Transverse colon (tissue), 4 donors: ENCODE measurements around the gene ZBTB46. TPM values are rescaled to one million over a fixed set of nuclear protein-coding genes. Genes with fewer than 3 reads are reported as not detected.
"Not testable (repeated sequence)": the region's sequence is repeated elsewhere in the genome, so short reads cannot be mapped to it uniquely, and the experiment has no call there.

Source experiments
- DNase-seq: peaks from one replicate; pipeline ENCODE4 v3.0.0-alpha.2; 2019
- H3K27ac ChIP-seq, 4 donors: fragments of 200-600 bp; sonication (generic); 2 replicates each; pipeline ENCODE4 v1.5.1; 2016 to 2018; ENCODE audit warnings: inconsistent platforms in 4 of 4
- H3K27me3 ChIP-seq: fragments of 200-600 bp; sonication (generic); 2 replicates; pipeline ENCODE4 v1.5.1; 2017; ENCODE audit warnings: inconsistent platforms
- H3K36me3 ChIP-seq, 4 donors: fragments of 200-600 bp; sonication (generic); 2 replicates each; pipeline ENCODE4 v1.5.1; 2017 to 2019; ENCODE audit warnings: inconsistent platforms in 4 of 4
- H3K4me1 ChIP-seq, 4 donors: fragments of 200-600 bp; sonication (generic); 2 replicates each; pipeline ENCODE4 v1.5.1; 2017 to 2020; ENCODE audit warnings: inconsistent platforms in 4 of 4
- H3K4me3 ChIP-seq, 4 donors: fragments of 200-600 bp; sonication (generic); 1 replicate in 1 of 4; 2 replicates in 3 of 4; pipeline versions ENCODE4 v1.5.1 to v1.6.1; 2017 to 2019; ENCODE audit warnings: inconsistent platforms in 4 of 4
- H3K9me3 ChIP-seq, 2 donors: fragments of 200-600 bp; sonication (generic); 2 replicates each; pipeline ENCODE4 v1.5.1; 2017 to 2019; ENCODE audit warnings: inconsistent platforms in 2 of 2
- CTCF ChIP-seq, 5 experiments: fragments of 200-600 bp in 3 of 5; fragments of 450-650 bp in 2 of 5; sonication (generic) in 3 of 5; IDR thresholded peaks; 1 replicate in 2 of 5; 2 replicates in 3 of 5; pipeline ENCODE4 v1.5.1; 2016 to 2017; ENCODE audit warnings: antibody characterized with exemption in 5 of 5, inconsistent platforms in 3 of 5, mild to moderate bottlenecking in 2 of 5, moderate library complexity in 1 of 5
- EP300 ChIP-seq: sonication (generic); formaldehyde crosslinking; IDR thresholded peaks from one replicate; pipeline ENCODE4 v1.6.1; 2017; ENCODE audit warnings: antibody characterized with exemption, low read depth
- POLR2A ChIP-seq: fragments of 450-650 bp; IDR thresholded peaks from one replicate; pipeline ENCODE4 v1.6.1; 2016; ENCODE audit warnings: antibody characterized with exemption, mild to moderate bottlenecking, moderate library complexity
- POLR2AphosphoS5 ChIP-seq, 3 donors: sonication (generic); formaldehyde crosslinking; IDR thresholded peaks; one replicate each; pipeline ENCODE4 v1.6.1; 2016; ENCODE audit warnings: antibody characterized with exemption in 3 of 3
- WGBS, 2 donors: methylation state at CpG; one replicate each; pipeline ENCODE4 v1.1.5; 2018; ENCODE audit warnings: low coverage in 1 of 2; 5-methylcytosine and 5-hydroxymethylcytosine counted together
- in situ Hi-C, 4 donors: fragments of 200-750 bp; cut with MboI; loops; one replicate each; pipeline versions ENCODE4 v1.15.0 to v1.15.1; 2017; ENCODE audit warnings: low sequenced_read_pairs in 3 of 4, low pct_ligation_motif_present in 1 of 4, low pct_unique_long_range_greater_than_20kb in 1 of 4
- intact Hi-C: fragments of 100-400 bp; cut with DNase I; formaldehyde crosslinking; loops from one replicate; pipeline ENCODE4 v1.15.1; 2023; ENCODE audit warnings: low total_unique reads
- total RNA-seq, 4 donors: library from RNA; depleted of rRNA; stranded (reverse); fragments of >200 nt; gene quantifications; one replicate each; pipeline ENCODE4 v1.1.0, GENCODE V29; 2016

Gene ZBTB46
- total RNA-seq, 4 donors from 2014 or later, result 2.3 to 6.0 (median 5.3) TPM

- TF ChIP-seq POLR2AphosphoS5 (IDR thresholded peaks at IDR 0.05) (no peak), CTCF (IDR thresholded peaks at IDR 0.05) (no peak), POLR2A (no peak), EP300 (no peak)
- no peaks in the 10 kb centered on the region for H3K36me3 ChIP-seq
- no peak for DNase-seq
- in situ Hi-C loops, result no loop called here
- intact Hi-C loops, result loop anchor here (1.0 kb wide), 1 partner anchor 39 kb away; no protein-coding TSS in a partner anchor
- H3K27ac ChIP-seq, result no peak overlapping the region
- no peaks in the 10 kb centered on the region for H3K9me3 ChIP-seq
- WGBS, 2 donors, result 88 to 93% methylated on average over 3 to 38 of the region's 38 CpGs
- H3K27me3 ChIP-seq, result no peaks in the 10 kb centered on the region
- no peak overlapping the region for H3K4me3 ChIP-seq
- no peaks in the 10 kb centered on the region for H3K4me1 ChIP-seq
These were observed 22.8 kb downstream of the ZBTB46 start for GRCh38 chr20:63808145-63808724.

GRCh38 chr20:63807654-63808053, 23.4 kb downstream of the ZBTB46 start:
- Histone ChIP-seq H3K27ac (no peak overlapping the region), H3K4me1 (no peaks in the 10 kb centered on the region), H3K4me3 (no peak overlapping the region), H3K9me3 (no peaks in the 10 kb centered on the region), H3K27me3 (no peaks in the 10 kb centered on the region), H3K36me3 (no peaks in the 10 kb centered on the region)
- intact Hi-C loops, result loop anchor here (1.0 kb wide), 1 partner anchor 40 kb away; no protein-coding TSS in a partner anchor
- 95 to 100% methylated on average over 1 to 23 of the region's 23 CpGs for WGBS, 2 donors
- no peak for TF ChIP-seq CTCF (IDR thresholded peaks at IDR 0.05)
- no peak for TF ChIP-seq POLR2A
- no peak for TF ChIP-seq EP300
- no peak for TF ChIP-seq POLR2AphosphoS5 (IDR thresholded peaks at IDR 0.05)
- no peak for DNase-seq
- in situ Hi-C loops, result no loop called here

GRCh38 chr20:63804308-63804636, 26.8 kb downstream of the ZBTB46 start:
- Histone ChIP-seq H3K9me3 (no peaks in the 10 kb centered on the region), H3K27me3 (no peaks in the 10 kb centered on the region), H3K27ac (no peak overlapping the region), H3K4me3 (no peak overlapping the region), H3K4me1 (no peaks in the 10 kb centered on the region), H3K36me3 (no peaks in the 10 kb centered on the region)
- DNase-seq, result no peak
- intact Hi-C loops (no loop called here), in situ Hi-C loops (no loop called here)
- WGBS, 2 donors, result 92% methylated on average over 8 of the region's 8 CpGs; no CpG with 5 or more reads in 1 of the 2 donors
- TF ChIP-seq EP300 (no peak), POLR2A (no peak), POLR2AphosphoS5 (IDR thresholded peaks at IDR 0.05) (no peak), CTCF (IDR thresholded peaks at IDR 0.05) (no peak)

GRCh38 chr20:63802469-63803240, 28.4 kb downstream of the ZBTB46 start:
- intact Hi-C loops (no loop called here), in situ Hi-C loops (no loop called here)
- Histone ChIP-seq H3K27me3 (no peaks in the 10 kb centered on the region), H3K36me3 (no peaks in the 10 kb centered on the region), H3K4me1 (no peaks in the 10 kb centered on the region), H3K4me3 (no peak overlapping the region), H3K9me3 (no peaks in the 10 kb centered on the region), H3K27ac (no peak overlapping the region)
- no peak for DNase-seq
- TF ChIP-seq POLR2AphosphoS5 (IDR thresholded peaks at IDR 0.05) (no peak), EP300 (no peak), POLR2A (no peak), CTCF (IDR thresholded peaks at IDR 0.05) (no peak)
- WGBS, 2 donors, result 86% methylated on average over 39 of the region's 51 CpGs; no CpG with 5 or more reads in 1 of the 2 donors

- H3K27me3 ChIP-seq, H3K4me1 ChIP-seq, H3K36me3 ChIP-seq, H3K4me3 ChIP-seq, intact Hi-C loops, in situ Hi-C loops, H3K9me3 ChIP-seq, H3K27ac ChIP-seq, DNase-seq: not testable (repeated sequence)
- 65% methylated on average over 2 of the region's 2 CpGs; no CpG with 5 or more reads in 1 of the 2 donors for WGBS, 2 donors
These were observed 29.9 kb downstream of the ZBTB46 start for GRCh38 chr20:63801174-63801573.

GRCh38 chr20:63800411-63800810, 30.7 kb downstream of the ZBTB46 start:
- H3K4me3 ChIP-seq, H3K9me3 ChIP-seq, intact Hi-C loops, H3K36me3 ChIP-seq, H3K4me1 ChIP-seq, H3K27ac ChIP-seq, in situ Hi-C loops, H3K27me3 ChIP-seq, DNase-seq: not testable (repeated sequence)
- WGBS, 2 donors, result 91% methylated on average over 27 of the region's 27 CpGs; no CpG with 5 or more reads in 1 of the 2 donors
